Measurements from ENCODE around the gene PTPRC.

- no peak for TF ChIP-seq CTCF (IDR thresholded peaks at IDR 0.05)
- no peak for TF ChIP-seq POLR2AphosphoS5 (IDR thresholded peaks at IDR 0.05; ENCODE audit: insufficient read depth in 1 of 2, low read depth in 1 of 2)
Measured at GRCh38 chr1:198641966-198642668, 3.3 kb downstream of the PTPRC start.

All from vagina (tissue), 2 donors.